PC-9 (cell line): ENCODE measurements around the gene TRPM6. TPM values are rescaled to one million over a fixed set of nuclear protein-coding genes. Genes with fewer than 3 reads are reported as not detected.

Source experiments
- BruUV-seq: library from RNA; stranded (reverse); fragments of 400-500 nt; replicated peaks from 2 replicates; lab custom pipeline; 2021; lab: Mats Ljungman, UMichigan
- CTCF ChIA-PET: fragments of 300-600 bp; sonication (Branson Sonifier 250); formaldehyde crosslinking; loops from one replicate; lab custom pipeline; 2022; ENCODE audit warnings: antibody characterized with exemption; lab: Charles Lee
- POLR2A ChIA-PET: fragments of 300-600 bp; sonication (Branson Sonifier 250); formaldehyde crosslinking; loops from one replicate; lab custom pipeline; 2022; ENCODE audit warnings: antibody characterized with exemption; ENCODE audit not compliant: unreplicated experiment; lab: Charles Lee
- DNase-seq, 2 experiments: peaks; one replicate each; pipeline versions ENCODE4 v3.0.0 to v3.0.0-alpha.2; 2015 to 2022; ENCODE audit warnings: mixed read lengths in 1 of 2
- H2AFZ ChIP-seq: fragments of 200-600 bp; sonication (generic); 2 replicates; pipeline ENCODE4 v1.8.1; 2017; ENCODE audit warnings: antibody characterized with exemption
- H3F3A ChIP-seq: fragments of 200-600 bp; sonication (generic); 2 replicates; pipeline ENCODE4 v1.8.1; 2017; ENCODE audit warnings: antibody characterized with exemption, mild to moderate bottlenecking, low read depth; ENCODE audit not compliant: insufficient read depth
- H3K27ac ChIP-seq: fragments of 200-600 bp; sonication (generic); 2 replicates; pipeline ENCODE4 v1.6.1; 2016; ENCODE audit warnings: mixed run types
- H3K27me3 ChIP-seq: fragments of 200-600 bp; sonication (generic); 2 replicates; pipeline ENCODE4 v1.6.1; 2016; ENCODE audit warnings: low read depth, mixed run types; ENCODE audit not compliant: insufficient read depth
- H3K36me3 ChIP-seq: fragments of 200-600 bp; sonication (generic); 2 replicates; pipeline ENCODE4 v1.6.1; 2016; ENCODE audit warnings: low read depth, mixed run types
- H3K4me1 ChIP-seq: fragments of 200-600 bp; sonication (generic); replicated peaks from 2 replicates; pipeline ENCODE4 v1.6.1; 2016; ENCODE audit warnings: mixed run types; ENCODE audit not compliant: insufficient read depth
- H3K4me2 ChIP-seq: fragments of 200-600 bp; sonication (generic); 2 replicates; pipeline ENCODE4 v1.6.1; 2017; ENCODE audit warnings: mixed run types
- H3K4me3 ChIP-seq: fragments of 200-600 bp; sonication (generic); 2 replicates; pipeline ENCODE4 v1.6.1; 2016; ENCODE audit warnings: mixed run types
- H3K79me2 ChIP-seq: fragments of 200-600 bp; sonication (generic); 2 replicates; pipeline ENCODE4 v1.6.1; 2017; ENCODE audit warnings: low read depth, mixed run types
- H3K9me2 ChIP-seq: fragments of 200-600 bp; sonication (generic); 2 replicates; pipeline ENCODE4 v1.8.1; 2017; ENCODE audit warnings: mild to moderate bottlenecking; ENCODE audit not compliant: insufficient read depth
- H3K9me3 ChIP-seq: fragments of 200-600 bp; sonication (generic); 2 replicates; pipeline ENCODE4 v1.8.1; 2016; ENCODE audit warnings: low read depth; ENCODE audit not compliant: insufficient read depth
- H4K20me1 ChIP-seq: fragments of 200-600 bp; sonication (generic); 2 replicates; pipeline ENCODE4 v1.8.1; 2017; ENCODE audit not compliant: insufficient read depth
- EZH2 ChIP-seq: fragments of 200-600 bp; sonication (generic); IDR thresholded peaks from 2 replicates; pipeline ENCODE4 v1.8.0; 2017; ENCODE audit warnings: antibody characterized with exemption, low read depth
- intact Hi-C: fragments of 100-400 bp; cut with micrococcal nuclease; formaldehyde crosslinking; loops from one replicate; pipeline ENCODE4 v1.10.0; 2022; ENCODE audit not compliant: unreplicated experiment
- total RNA-seq: library from RNA; stranded (reverse); gene quantifications from 2 replicates; pipeline ENCODE4 v1.2.3, GENCODE V29; 2021
- TF ChIP-seq, protein P1 (sequence below): fragments of 200-600 bp; sonication (generic); conservative IDR thresholded peaks from 2 replicates; pipeline ENCODE4 v1.6.1; 2017; ENCODE audit warnings: mixed run types, antibody characterized with exemption, mild to moderate bottlenecking, moderate library complexity

Gene TRPM6
- total RNA-seq, 1 experiment from 2014 or later = 0.09 TPM

DNA sequence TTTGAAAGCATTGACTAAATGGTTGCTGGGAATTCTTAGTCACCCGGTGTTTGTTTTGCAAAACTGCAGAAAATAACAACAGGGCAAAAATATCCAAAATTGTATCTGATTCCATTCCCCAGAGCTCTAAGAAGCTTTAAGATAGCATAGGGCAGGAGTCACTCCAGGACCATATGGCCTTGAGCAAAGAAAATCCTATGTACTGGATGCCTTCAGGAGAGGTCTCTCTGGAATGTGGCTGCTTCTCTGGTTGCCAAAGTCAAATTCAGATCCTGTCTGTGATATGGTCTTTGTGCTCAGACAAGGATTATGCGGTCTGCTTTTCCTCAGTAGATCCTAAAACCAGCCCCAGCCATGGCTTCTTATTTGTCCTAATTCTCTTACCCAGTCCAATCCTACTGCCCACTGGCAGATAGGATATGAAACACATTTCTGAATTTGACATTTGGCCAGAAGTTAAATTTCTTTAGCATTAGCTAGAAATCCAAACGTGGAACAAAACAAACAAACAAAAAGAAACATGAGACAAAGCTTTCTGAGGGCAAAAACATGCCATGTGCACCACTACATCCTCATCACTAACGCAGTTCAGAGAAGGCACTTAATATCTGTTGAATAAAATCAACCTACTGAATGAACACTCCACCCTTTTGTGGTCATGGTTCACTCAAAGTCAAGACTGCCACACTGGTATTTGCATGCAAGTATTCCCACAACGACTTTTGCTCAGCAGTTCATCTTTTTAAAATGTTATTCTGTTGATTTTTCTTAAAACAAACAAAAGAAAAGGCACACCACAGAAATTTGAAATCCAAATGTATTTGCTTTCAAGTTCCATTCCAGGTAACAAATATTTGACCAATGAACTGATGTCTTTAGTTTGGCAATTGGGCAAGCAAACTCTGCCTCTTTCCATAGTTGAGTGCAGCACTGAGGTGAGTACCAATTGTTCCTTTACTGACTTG lies 165.7 kb downstream of the TRPM6 start:
- Histone ChIP-seq H4K20me1 (no peaks in the 10 kb centered on the region), H3K79me2 (no peaks in the 10 kb centered on the region), H3K27ac (no peak overlapping the region), H3K4me3 (no peak overlapping the region), H3K27me3 (no peaks in the 10 kb centered on the region), H3K9me2 (no peaks in the 10 kb centered on the region), H3K4me1 (no peaks in the 10 kb centered on the region), H3F3A (no peaks in the 10 kb centered on the region), H3K36me3 (no peaks in the 10 kb centered on the region), H3K9me3 (no peaks in the 10 kb centered on the region), H3K4me2 (no peak overlapping the region), H2AFZ (no peak overlapping the region)
- POLR2A ChIA-PET = no interaction called here
- CTCF ChIA-PET = no interaction called here
- BruUV-seq = no TSS peak
- DNase-seq = no peak
- intact Hi-C loops = no loop called here
- no peak for TF ChIP-seq EZH2
- TF ChIP-seq, protein P1, sequence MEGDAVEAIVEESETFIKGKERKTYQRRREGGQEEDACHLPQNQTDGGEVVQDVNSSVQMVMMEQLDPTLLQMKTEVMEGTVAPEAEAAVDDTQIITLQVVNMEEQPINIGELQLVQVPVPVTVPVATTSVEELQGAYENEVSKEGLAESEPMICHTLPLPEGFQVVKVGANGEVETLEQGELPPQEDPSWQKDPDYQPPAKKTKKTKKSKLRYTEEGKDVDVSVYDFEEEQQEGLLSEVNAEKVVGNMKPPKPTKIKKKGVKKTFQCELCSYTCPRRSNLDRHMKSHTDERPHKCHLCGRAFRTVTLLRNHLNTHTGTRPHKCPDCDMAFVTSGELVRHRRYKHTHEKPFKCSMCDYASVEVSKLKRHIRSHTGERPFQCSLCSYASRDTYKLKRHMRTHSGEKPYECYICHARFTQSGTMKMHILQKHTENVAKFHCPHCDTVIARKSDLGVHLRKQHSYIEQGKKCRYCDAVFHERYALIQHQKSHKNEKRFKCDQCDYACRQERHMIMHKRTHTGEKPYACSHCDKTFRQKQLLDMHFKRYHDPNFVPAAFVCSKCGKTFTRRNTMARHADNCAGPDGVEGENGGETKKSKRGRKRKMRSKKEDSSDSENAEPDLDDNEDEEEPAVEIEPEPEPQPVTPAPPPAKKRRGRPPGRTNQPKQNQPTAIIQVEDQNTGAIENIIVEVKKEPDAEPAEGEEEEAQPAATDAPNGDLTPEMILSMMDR = no peak

DNA sequence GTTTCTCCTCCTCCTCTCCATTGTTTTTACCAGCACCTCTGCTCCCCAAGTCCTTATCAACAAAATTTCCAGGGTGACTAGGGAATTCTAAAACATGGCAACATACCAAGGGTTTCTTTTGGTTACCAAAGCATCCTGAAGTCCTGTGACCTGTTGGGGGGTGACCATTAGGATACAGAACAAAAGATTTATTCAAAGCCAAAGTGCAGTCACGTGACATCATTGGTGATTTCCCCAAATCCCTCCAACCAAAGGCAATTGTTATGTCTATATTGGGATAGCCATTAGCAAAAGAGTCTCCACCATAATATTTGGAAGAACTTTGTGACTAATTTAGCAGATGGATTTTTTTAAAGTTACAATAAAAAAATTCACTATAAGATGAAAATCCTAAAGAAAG lies 168.4 kb downstream of the TRPM6 start:
- Histone ChIP-seq H3K4me1 (no peaks in the 10 kb centered on the region), H2AFZ (no peak overlapping the region), H3K27ac (no peak overlapping the region), H3K9me3 (no peaks in the 10 kb centered on the region), H3F3A (no peaks in the 10 kb centered on the region), H3K9me2 (no peaks in the 10 kb centered on the region), H3K27me3 (no peaks in the 10 kb centered on the region), H3K79me2 (no peaks in the 10 kb centered on the region), H4K20me1 (no peaks in the 10 kb centered on the region), H3K4me3 (no peak overlapping the region), H3K36me3 (no peaks in the 10 kb centered on the region), H3K4me2 (no peak overlapping the region)
- CTCF ChIA-PET = no interaction called here
- BruUV-seq = no TSS peak
- TF ChIP-seq, protein P1 = no peak
- no peak for TF ChIP-seq EZH2
- POLR2A ChIA-PET = no interaction called here
- intact Hi-C loops = loop anchor here (10.0 kb wide), 1 partner anchor 75 kb away; no protein-coding TSS in a partner anchor
- no peak for DNase-seq

DNA sequence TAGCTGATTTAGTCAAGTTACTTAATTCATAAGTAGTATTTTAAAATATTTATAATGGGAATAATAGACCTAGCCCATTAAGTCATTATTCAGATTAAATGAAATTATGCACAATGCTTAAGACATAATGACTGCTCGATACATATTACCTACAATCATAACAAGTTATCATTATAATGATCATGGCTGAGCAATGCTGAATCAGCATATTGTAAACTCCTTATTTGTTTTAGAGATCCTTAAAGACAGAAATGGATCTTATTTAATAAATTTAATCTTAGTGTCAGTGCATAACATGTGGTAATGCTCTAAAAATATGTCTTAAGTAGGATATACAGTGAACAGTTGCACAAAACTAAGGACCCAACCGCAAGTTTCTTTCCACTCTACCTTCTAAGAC lies 169.0 kb downstream of the TRPM6 start:
- TF ChIP-seq, protein P1 = no peak
- no peak for TF ChIP-seq EZH2
- Histone ChIP-seq H3K27me3 (no peaks in the 10 kb centered on the region), H3F3A (no peaks in the 10 kb centered on the region), H3K4me3 (no peak overlapping the region), H3K4me2 (no peak overlapping the region), H3K4me1 (no peaks in the 10 kb centered on the region), H3K9me2 (no peaks in the 10 kb centered on the region), H4K20me1 (no peaks in the 10 kb centered on the region), H3K27ac (no peak overlapping the region), H3K36me3 (no peaks in the 10 kb centered on the region), H2AFZ (no peak overlapping the region), H3K9me3 (no peaks in the 10 kb centered on the region), H3K79me2 (no peaks in the 10 kb centered on the region)
- no peak for DNase-seq
- intact Hi-C loops = loop anchor here (10.0 kb wide), 1 partner anchor 74 kb away; no protein-coding TSS in a partner anchor
- CTCF ChIA-PET = no interaction called here
- POLR2A ChIA-PET = no interaction called here
- BruUV-seq = no TSS peak
